H7 (cell line): ENCODE data around the gene PLEKHA7. TPM values are rescaled to one million over a fixed set of nuclear protein-coding genes. Genes with fewer than 3 reads are reported as not detected.
A peak's percentile ranks its signal among the peaks of the same experiment; 100 is the strongest.

Source experiments
- DNase-seq: peaks from one replicate; pipeline ENCODE4 v3.0.0; 2012
- H3K27me3 ChIP-seq: 2 replicates; pipeline ENCODE4 v1.6.0; 2011; ENCODE audit warnings: mild to moderate bottlenecking, low read length; ENCODE audit not compliant: control insufficient read depth, insufficient read depth
- H3K36me3 ChIP-seq: replicated peaks from 2 replicates; pipeline ENCODE4 v1.5.1; 2011; ENCODE audit warnings: low read length; ENCODE audit not compliant: control insufficient read depth, insufficient read depth
- H3K4me3 ChIP-seq: 2 replicates; pipeline ENCODE4 v1.5.1; 2011; ENCODE audit warnings: low read depth, mild to moderate bottlenecking, control low read depth, low read length, moderate library complexity; ENCODE audit not compliant: insufficient read depth
- total RNA-seq: library from RNA; depleted of rRNA; stranded (reverse); fragments of >200 nt; shearing (Covaris generic); gene quantifications from 2 replicates; pipeline ENCODE4 v1.2.3, GENCODE V29; 2014

The PLEKHA7 gene
- total RNA-seq, 1 experiment from 2014 or later: 4.2 TPM

DNA sequence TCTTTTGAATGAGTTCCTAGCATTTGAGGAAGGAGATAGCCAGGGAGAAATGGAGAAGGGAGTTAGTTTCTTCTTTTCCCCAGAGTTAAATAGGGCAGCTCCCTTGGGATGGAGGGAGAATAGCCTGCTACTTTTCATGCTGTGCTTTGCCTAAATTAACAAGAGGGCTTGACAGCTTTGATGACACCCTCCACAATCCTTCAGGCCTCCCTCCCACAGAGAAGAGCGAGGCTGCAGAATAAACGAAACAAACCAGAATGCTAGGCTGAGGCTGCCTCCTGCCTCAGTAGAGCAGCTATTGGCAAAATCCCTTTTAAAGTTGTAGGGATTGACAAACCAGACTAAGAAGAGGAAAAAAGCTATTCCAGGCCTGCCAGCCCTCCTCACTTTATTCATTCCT is 181.2 kb downstream of the PLEKHA7 start:
- Histone ChIP-seq H3K36me3 (no peaks in the 10 kb centered on the region), H3K4me3 (no peak overlapping the region), H3K27me3 (no peaks in the 10 kb centered on the region)
- DNase-seq: no peak

DNA sequence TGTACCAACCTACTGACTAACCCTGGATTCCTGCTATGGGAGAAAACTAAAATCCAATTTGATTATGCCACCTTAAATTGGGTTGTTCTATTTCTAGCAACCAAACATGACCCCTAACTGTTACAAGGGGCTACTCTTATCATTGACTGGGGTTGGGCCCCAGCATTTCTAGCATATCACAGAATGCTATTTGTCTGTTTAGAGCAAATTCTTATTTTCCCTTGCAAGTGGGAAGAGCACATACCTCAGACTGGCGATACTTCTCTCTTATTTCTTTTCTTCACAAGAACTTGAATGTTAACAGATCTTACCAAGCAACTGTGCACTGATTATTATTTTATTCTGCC is 182.0 kb downstream of the PLEKHA7 start:
- Histone ChIP-seq H3K4me3 (no peak overlapping the region), H3K36me3 (no peaks in the 10 kb centered on the region), H3K27me3 (no peaks in the 10 kb centered on the region)
- DNase-seq: no peak

DNA sequence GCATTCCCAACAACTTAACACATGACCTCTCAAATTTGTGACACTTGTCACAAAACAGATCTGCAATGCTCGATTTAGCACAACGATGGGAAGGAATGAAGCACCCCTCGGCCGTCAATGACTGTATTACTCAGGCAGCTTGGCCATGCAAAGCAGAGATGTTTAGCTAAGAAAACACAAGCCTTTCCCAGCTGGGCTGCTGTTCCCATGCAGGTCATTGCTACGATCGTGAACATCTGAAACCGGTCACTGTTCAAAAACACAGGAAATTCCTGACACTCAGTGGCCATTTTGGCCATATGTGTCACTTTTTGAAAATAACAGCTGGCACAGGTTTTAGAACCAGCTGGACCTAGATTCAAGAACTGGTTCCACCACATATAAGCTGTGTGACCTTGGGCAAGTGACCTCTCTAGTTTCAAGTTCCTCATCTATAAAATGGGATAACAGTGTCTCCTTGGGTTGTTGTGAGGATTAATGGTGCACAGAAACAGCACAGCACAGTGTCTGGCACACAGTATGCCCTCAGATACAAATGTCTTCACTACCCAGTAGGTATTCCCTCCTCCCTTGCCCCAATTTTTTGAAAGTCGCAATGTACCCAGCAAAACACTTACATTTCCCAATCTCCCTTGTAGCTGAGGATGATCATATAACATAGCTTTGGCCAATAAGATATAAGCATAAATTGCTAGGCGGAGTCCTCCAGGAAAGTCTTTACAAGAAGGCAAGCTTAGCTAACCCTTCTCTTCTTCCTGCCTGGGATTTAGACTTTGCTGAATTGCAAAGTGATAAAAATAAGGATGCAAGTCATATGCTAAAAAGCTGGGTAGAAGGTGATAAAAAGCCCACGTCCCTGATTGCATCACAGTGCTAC is 182.7 kb downstream of the PLEKHA7 start:
- no peak for DNase-seq
- H3K36me3 ChIP-seq: no peaks in the 10 kb centered on the region
- no peaks in the 10 kb centered on the region for H3K27me3 ChIP-seq
- no peak overlapping the region for H3K4me3 ChIP-seq

DNA sequence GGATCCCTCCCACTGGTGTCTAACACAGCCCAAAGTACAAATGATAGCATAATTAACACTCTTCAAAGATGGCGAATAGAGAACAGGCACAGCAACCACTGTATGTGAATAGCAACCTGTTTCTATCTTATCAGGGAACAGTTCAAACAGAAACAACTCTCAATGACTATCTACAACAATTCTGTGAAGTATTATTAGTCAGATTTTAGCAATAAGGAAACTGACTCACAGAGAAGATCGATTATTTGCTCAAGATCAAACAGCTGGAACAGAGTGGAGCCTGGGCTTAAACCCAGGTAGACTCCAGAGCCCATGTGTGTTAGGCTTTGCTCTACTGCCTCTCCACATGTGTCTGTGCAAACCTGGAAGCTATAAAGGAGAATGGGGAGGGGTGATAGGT is 187.1 kb downstream of the PLEKHA7 start:
- Histone ChIP-seq H3K36me3 (no peaks in the 10 kb centered on the region), H3K4me3 (no peak overlapping the region), H3K27me3 (no peaks in the 10 kb centered on the region)
- DNase-seq: no peak

DNA sequence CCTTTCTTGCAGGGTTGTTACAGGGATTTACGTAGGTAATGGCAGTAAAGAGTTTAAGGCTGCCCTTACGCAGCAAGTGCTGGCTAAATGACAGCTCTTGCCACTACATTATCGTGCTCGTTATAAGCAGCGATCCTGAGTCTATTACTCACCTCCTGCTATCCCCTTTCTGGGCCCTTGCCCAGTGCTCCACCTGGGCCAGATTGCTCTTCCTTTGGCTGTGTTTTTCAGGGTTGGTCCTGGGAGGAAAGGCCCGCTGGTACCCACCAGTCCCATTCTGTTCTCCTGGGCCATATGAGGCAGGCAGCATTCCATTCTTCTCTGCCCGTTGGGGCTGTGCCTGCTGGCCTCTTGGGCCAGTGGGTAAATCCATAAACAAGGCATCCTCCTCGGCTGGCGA is 188.2 kb downstream of the PLEKHA7 start:
- DNase-seq: no peak
- no peaks in the 10 kb centered on the region for H3K27me3 ChIP-seq
- no peak overlapping the region for H3K4me3 ChIP-seq
- no peaks in the 10 kb centered on the region for H3K36me3 ChIP-seq

DNA sequence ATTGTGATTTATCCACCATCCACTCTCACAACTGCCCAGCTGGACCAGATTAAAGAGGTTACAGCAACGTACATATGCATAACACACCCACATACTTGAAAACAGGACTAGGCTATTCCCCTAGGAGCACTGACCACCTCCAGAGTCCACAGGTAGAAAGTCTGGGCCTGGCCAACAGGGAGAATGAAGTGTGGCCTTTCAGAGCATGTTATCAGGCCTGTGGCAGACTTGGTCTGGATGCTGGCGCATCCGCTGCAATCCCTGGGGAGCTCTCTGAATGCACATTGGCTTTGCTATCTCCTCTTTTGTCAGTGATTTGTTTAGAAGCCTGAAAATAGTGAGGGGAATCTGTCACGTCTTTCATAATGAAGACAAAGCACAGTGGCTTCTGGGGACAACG is 189.1 kb downstream of the PLEKHA7 start:
- no peaks in the 10 kb centered on the region for H3K36me3 ChIP-seq
- no peak overlapping the region for H3K4me3 ChIP-seq
- DNase-seq: no peak
- no peaks in the 10 kb centered on the region for H3K27me3 ChIP-seq

DNA sequence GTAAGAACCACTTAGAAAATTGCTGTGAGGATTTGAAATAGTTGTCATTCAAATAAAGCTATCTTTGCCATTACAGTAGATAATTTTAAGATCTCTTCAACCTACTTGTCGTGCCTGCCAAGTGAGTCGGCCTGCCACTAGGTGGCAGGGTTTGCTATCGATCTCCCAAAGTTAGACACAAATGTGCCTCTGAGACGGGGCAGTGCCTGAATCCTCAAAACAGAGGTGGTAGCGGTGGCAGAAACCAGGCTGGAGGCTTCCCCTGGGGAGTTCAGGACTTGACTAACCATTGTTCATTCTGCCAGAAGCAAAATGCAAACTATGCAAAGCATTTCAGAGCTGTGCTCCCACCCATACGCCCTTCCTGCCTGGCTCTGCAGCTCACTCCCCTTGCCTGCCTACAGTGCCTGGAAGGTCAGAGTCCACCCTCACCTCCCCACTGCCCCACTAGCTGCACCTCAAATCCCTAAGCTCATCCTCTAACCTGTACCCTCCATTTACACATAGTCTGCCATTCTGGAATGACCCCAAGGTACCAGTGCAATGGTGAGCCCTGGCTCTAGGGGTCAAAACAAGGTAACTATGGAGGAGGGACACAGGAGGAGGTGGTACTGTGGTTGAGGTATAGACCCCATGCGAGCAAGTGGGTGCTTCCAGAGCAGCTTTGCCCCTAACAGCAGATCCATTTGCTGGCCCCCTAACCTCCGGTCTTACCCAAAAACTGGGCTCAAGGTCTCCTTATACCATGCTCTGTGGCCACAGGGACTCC is 193.7 kb downstream of the PLEKHA7 start:
- H3K4me3 ChIP-seq: no peak overlapping the region
- peak; percentile 87 for DNase-seq
- no peaks in the 10 kb centered on the region for H3K36me3 ChIP-seq
- no peaks in the 10 kb centered on the region for H3K27me3 ChIP-seq

DNA sequence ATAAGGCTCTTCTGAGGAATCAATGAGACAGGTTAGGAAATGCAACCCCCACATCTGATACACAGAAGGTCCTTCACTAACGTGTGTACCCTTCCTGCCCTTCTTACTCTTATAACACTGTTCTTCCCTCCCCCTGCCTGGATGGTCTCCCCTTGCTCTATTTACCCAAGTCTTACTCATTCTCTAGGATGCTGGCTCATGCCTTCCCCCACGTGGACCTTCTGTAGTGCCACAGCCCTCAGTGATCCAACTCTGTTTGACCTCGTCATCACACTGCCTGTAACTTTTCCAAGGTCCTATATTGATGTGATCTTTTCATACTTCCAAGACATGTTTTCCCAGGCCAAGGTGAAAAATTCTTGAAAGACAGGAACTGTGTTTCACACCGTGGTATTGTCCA is 195.9 kb downstream of the PLEKHA7 start:
- Histone ChIP-seq H3K27me3 (no peaks in the 10 kb centered on the region), H3K36me3 (no peaks in the 10 kb centered on the region), H3K4me3 (no peak overlapping the region)
- DNase-seq: no peak

DNA sequence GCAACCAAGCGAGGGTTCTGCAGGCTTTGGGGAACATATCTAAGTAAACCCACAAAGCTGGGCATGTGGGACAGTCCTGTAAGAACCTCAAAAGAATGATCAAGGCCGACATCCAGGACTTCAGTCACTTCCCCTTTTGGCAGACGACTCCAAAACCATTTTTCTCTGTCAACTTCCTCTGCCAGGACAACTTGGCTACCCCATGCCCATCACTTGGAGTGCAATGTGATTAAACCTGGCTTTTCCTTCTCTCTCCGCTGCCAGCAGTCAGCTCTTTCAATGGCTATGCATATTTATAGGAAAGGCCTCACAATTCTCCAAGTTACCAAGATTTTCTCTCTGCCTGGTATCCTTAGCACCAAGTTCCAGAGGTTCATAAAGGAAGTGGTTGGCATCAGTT is 196.9 kb downstream of the PLEKHA7 start:
- Histone ChIP-seq H3K4me3 (no peak overlapping the region), H3K27me3 (no peaks in the 10 kb centered on the region), H3K36me3 (no peaks in the 10 kb centered on the region)
- DNase-seq: no peak

DNA sequence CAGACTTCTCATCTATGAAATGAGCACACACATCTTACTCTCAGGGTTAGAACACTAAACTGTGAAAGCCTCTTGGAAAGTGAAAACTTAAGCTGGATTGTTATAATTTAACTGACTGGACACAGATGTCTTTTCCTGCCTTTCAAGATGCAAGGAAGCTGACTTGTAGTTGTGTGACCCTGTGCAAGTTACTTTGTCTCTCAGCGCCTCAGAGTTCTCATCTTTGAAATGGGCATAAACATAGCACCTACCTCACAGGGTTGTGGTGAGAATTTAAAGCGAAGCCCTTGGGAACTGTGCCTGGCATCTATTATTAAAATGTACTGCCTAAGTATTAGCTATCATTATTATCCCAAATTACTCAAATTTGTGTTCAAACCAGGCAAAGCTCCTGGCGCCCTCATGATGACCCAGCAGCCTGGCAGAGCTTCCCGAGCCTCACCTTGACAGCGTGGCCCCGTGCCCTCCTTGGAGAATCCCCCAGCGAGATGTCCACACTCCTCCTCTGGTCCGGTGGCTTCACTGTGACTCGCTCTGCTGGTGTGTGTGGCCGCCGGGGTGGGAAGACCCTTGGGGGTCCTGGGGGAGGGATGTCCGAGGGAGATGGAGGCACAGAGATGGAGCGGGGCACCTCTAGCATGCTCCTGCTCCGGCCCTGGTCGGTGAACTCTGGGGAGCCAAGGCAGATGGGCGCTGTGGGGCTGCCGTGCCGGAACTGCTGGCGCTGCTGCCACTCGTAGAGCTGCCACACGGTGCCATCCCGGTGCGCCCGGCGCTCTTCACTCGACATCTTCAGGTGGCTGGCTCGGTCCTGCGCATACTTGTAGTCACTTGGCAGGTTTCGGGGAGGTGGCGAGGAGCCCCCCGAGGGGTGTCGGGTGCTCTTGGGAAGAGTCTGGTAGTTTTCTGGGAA is 197.6 kb downstream of the PLEKHA7 start:
- H3K36me3 ChIP-seq: no peaks in the 10 kb centered on the region
- H3K27me3 ChIP-seq: no peaks in the 10 kb centered on the region
- DNase-seq: no peak
- no peak overlapping the region for H3K4me3 ChIP-seq

DNA sequence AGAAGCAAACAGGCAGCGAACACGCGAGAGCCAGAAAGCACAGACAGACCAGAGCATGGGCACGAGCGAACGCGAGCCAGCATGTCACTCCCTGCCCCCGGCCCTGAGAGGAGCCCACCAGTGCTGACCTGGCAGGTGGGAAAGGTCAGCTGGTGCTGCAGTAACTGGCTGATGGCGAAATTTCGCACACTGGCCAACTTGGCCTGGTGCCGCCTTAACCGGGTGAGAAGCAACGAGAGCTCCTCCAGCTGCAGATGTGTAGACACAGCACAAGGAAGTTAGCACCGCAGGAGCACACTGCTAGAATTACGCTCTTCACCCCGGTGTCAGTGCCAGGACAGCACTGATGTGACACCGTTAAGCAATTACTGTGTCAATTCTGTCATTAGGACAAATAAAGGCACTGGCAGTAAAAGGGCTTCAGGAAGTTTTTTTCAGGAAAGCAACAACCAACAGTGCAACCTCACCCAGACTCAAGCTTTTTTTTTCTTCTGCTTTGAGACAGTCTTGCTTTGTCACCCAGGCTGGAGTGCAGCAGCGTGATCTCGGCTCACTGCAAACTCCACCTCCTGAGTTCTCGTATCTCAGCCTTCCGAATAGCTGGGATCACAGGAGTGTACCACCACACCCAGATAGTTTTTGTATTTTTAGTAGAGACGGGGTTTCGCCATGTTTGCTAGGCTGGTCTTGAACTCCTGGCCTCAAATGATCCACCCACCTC is 199.0 kb downstream of the PLEKHA7 start:
- Histone ChIP-seq H3K4me3 (no peak overlapping the region), H3K36me3 (no peaks in the 10 kb centered on the region), H3K27me3 (no peaks in the 10 kb centered on the region)
- no peak for DNase-seq

DNA sequence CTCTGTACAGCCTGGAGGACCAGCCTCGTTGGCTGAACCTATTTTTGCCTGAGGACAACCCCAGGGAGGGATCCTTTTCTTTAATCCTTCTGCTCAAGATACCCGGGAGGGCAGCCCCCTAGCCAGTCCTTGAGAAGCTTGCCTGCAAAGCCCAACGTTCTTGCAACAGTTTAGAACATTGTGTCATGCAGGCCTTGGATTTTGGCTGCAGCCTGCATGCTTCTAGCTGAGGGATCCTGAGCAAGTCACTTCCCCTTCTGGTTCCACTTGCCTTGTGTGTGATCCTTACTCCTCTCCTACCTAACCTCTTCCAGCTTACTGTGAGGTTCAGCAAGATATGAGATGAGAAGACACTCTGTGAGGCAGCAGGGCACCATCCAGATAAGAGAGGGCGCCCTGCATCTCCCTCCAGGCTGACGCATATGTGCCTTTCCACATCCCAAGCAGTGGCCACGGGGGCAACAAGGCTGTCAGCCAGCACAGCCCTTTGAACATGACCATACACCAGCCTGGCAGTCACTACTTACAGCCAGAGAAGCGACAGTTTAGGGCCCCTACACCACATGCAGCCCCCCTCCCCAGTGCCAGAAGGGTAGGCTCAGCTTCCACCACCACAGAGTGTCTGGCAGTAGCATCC is 199.7 kb downstream of the PLEKHA7 start:
- no peak for DNase-seq
- Histone ChIP-seq H3K4me3 (no peak overlapping the region), H3K36me3 (no peaks in the 10 kb centered on the region), H3K27me3 (no peaks in the 10 kb centered on the region)

DNA sequence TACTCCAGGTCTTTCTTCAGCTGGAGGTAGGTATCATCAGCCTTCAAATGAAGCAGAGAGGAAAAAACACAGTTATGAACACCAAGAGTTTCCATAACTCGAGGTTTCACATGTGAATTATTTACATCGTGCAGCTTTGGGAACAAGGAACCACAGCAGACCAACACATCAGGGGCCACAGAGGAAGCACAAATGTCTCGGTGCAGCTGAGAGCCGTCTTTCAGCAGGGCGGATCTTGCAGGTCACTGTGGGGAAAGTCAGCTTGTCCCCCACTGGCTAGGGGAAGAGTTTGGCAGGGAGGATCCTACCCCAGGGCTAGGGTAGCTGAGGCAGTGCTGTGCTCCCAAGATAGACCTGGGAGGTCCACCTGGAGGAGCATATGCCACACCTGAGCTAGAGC is 201.1 kb downstream of the PLEKHA7 start:
- no peaks in the 10 kb centered on the region for H3K27me3 ChIP-seq

DNA sequence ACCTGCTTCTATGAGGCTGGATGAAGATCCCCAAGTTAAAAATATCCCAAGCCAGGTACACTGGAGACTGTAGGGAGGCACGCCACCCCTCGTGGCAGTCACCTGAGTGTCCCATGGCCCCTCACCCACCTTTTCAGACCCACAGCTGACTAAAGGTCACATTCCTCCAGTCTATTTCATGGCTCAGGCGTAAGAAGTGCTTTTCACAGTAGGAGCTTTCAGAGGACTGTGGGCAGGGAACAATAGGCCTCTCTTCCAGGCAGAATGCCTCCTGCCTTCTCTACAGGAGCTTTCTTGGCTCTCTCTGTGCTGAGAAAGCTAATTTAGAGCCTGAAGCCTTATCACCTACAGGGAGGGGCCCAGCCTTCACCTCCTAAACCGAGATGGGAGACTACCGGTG is 201.9 kb downstream of the PLEKHA7 start:
- peak; percentile 65 for DNase-seq
- H3K27me3 ChIP-seq: no peaks in the 10 kb centered on the region
- no peak overlapping the region for H3K4me3 ChIP-seq
- no peaks in the 10 kb centered on the region for H3K36me3 ChIP-seq

More for the DNA sequence above, 201.1 kb downstream of the PLEKHA7 start:
- Histone ChIP-seq H3K36me3 (no peaks in the 10 kb centered on the region), H3K4me3 (no peak overlapping the region)
- no peak for DNase-seq
